HepG2 (cell line): ENCODE data around the gene GCH1. TPM values are rescaled to one million over a fixed set of nuclear protein-coding genes. Genes with fewer than 3 reads are reported as not detected.

ENCODE experiments used
- ATAC-seq: fragments of 200-7000 bp; cut with Tn5 transposase; 3 replicates; pipeline ENCODE4 v1.9.1; 2020; ENCODE audit warnings: mild to moderate bottlenecking, moderate library complexity
- BruUV-seq: library from RNA; stranded (reverse); fragments of 400-500 nt; replicated peaks from 2 replicates; lab custom pipeline; 2021; lab: Mats Ljungman, UMichigan
- CTCF ChIA-PET: fragments of 300-600 bp; formaldehyde crosslinking; extraction: SDS; loops from one replicate; lab custom pipeline; 2021; ENCODE audit warnings: low total read pairs, inconsistent platforms, low intra/inter-chr PET ratio; lab: Yijun Ruan, JAX
- POLR2A ChIA-PET: fragments of 350-600 bp; sonication (Branson Sonifier 250); formaldehyde crosslinking; loops from one replicate; lab custom pipeline; 2020; ENCODE audit warnings: antibody characterized with exemption, inconsistent platforms; lab: Yijun Ruan, JAX
- DNase-seq: peaks from one replicate; pipeline ENCODE4 v3.0.0-alpha.2; 2015; ENCODE audit warnings: low spot score
- FAIRE-seq: peaks from 3 replicates; lab custom pipeline; 2011; peaks lifted over from hg19 to GRCh38; lab: Jason Lieb, UNC
- H2AFZ ChIP-seq: one replicate; pipeline ENCODE4 v1.6.1; 2011; ENCODE audit warnings: low read length, inconsistent platforms
- H3K27ac ChIP-seq: fragments of 300-600 bp; 3 replicates; pipeline ENCODE4 v1.8.0; 2011; ENCODE audit warnings: mixed run types, mild to moderate bottlenecking, mixed read lengths, low read length, inconsistent platforms; ENCODE audit not compliant: insufficient read depth; ENCODE audit errors: extremely low read length
- H3K27me3 ChIP-seq, 2 experiments: fragments of 200-600 bp in 1 of 2; 2 replicates in 1 of 2; 3 replicates in 1 of 2; pipeline versions ENCODE4 v1.6.0 to v1.8.0; 2011; ENCODE audit warnings: low read length in 2 of 2, mild to moderate bottlenecking in 2 of 2, moderate library complexity in 2 of 2, inconsistent platforms in 1 of 2; ENCODE audit not compliant: insufficient read depth in 2 of 2, control insufficient read depth in 1 of 2
- H3K36me3 ChIP-seq, 2 experiments: fragments of 200-600 bp in 1 of 2; replicated peaks in 1 of 2; 2 replicates in 1 of 2; 3 replicates in 1 of 2; pipeline versions ENCODE4 v1.5.1 to v1.8.0; 2011; ENCODE audit warnings: low read length in 2 of 2, inconsistent platforms in 1 of 2; ENCODE audit not compliant: insufficient read depth in 2 of 2, control insufficient read depth in 1 of 2
- H3K4me1 ChIP-seq: 2 replicates; pipeline ENCODE4 v1.5.1; 2012; ENCODE audit warnings: low read length, inconsistent platforms; ENCODE audit not compliant: insufficient read depth
- H3K4me2 ChIP-seq: 2 replicates; pipeline ENCODE4 v1.6.0; 2011; ENCODE audit warnings: low read depth, low read length, inconsistent platforms
- H3K4me3 ChIP-seq, 3 experiments: fragments of 200-600 bp in 1 of 3; sonication (generic), shearing (Covaris generic) in 1 of 3; replicated peaks in 1 of 3; 2 replicates each; pipeline ENCODE4 v1.5.1; 2011 to 2016; ENCODE audit warnings: low read length in 3 of 3, inconsistent platforms in 2 of 3, low read depth in 2 of 3, mild to moderate bottlenecking in 2 of 3, control low read depth in 1 of 3, mixed read lengths in 1 of 3; ENCODE audit not compliant: insufficient read depth in 1 of 3
- H3K79me2 ChIP-seq: one replicate; pipeline ENCODE4 v1.6.1; 2011; ENCODE audit warnings: low read length, inconsistent platforms; ENCODE audit not compliant: insufficient read depth
- H3K9ac ChIP-seq: 2 replicates; pipeline ENCODE4 v1.6.0; 2011; ENCODE audit warnings: mild to moderate bottlenecking, low read depth, low read length, inconsistent platforms; ENCODE audit not compliant: insufficient read depth
- H3K9me3 ChIP-seq: 2 replicates; pipeline ENCODE4 v1.5.1; 2012; ENCODE audit warnings: mild to moderate bottlenecking, low read length
- H4K20me1 ChIP-seq: 2 replicates; pipeline ENCODE4 v1.6.0; 2011; ENCODE audit warnings: inconsistent platforms, mild to moderate bottlenecking, low read length, moderate library complexity; ENCODE audit not compliant: insufficient read depth
- AGO1 ChIP-seq: fragments of 200-400 bp; formaldehyde crosslinking; IDR thresholded peaks from 2 replicates; pipeline ENCODE4 v1.6.1; 2017; ENCODE audit warnings: mild to moderate bottlenecking, low read depth, low read length, moderate library complexity; ENCODE audit not compliant: poor library complexity, severe bottlenecking
- RERE ChIP-seq: IDR thresholded peaks from 2 replicates; pipeline ENCODE4 v1.6.1; 2016; ENCODE audit warnings: low read depth, missing genetic modification reagents, missing compliant biosample characterization
- ZNF331 ChIP-seq: sonication (generic); formaldehyde crosslinking; IDR thresholded peaks from 2 replicates; pipeline ENCODE4 v1.4.0; 2020; ENCODE audit warnings: missing genetic modification reagents
- ZNF619 ChIP-seq: sonication (generic); formaldehyde crosslinking; IDR thresholded peaks from 2 replicates; pipeline ENCODE4 v1.4.0; 2020; ENCODE audit warnings: mild to moderate bottlenecking, missing genetic modification reagents
- ZNF816 ChIP-seq: sonication (generic); formaldehyde crosslinking; IDR thresholded peaks from 2 replicates; pipeline ENCODE4 v1.8.0; 2022; ENCODE audit warnings: missing genetic modification reagents, mild to moderate bottlenecking, borderline replicate concordance
- ZNF891 ChIP-seq: sonication (generic); formaldehyde crosslinking; IDR thresholded peaks from 2 replicates; pipeline ENCODE4 v1.5.0; 2020; ENCODE audit warnings: mild to moderate bottlenecking, missing genetic modification reagents
- WGBS: methylation state at CpG from one replicate; pipeline ENCODE4 v1.1.6; 2017; ENCODE audit warnings: low lambda C conversion rate; 5-methylcytosine and 5-hydroxymethylcytosine counted together
- in situ Hi-C: cut with HindIII; loops from 2 replicates; pipeline ENCODE4 v1.10.0; 2017; ENCODE audit warnings: low pct_unique_long_range_greater_than_20kb; ENCODE audit not compliant: extremely low pct_ligation_motif_present
- intact Hi-C: fragments of 100-400 bp; cut with micrococcal nuclease; formaldehyde crosslinking; loops from one replicate; pipeline ENCODE4 v1.10.0; 2022; ENCODE audit not compliant: unreplicated experiment
- polyA plus RNA-seq, 8 experiments: library from polyadenylated mRNA; depleted of rRNA in 3 of 8; stranded (reverse) in 7 of 8; unstranded in 1 of 8; fragments of >200 nt; fragmentation: Illumina TruSeq in 4 of 8; extraction: Trizol in 4 of 8; gene quantifications; 2 replicates each; pipeline versions ENCODE4 v1.2.1 to v1.2.3, GENCODE V29; 2011 to 2016; ENCODE audit warnings: low read depth in 4 of 8, missing spikeins in 1 of 8, mixed read lengths in 1 of 8; ENCODE audit not compliant: insufficient read depth in 1 of 8
- total RNA-seq, 5 experiments: library from RNA; depleted of rRNA; stranded (reverse); fragments of >200 nt; fragmentation: Illumina TruSeq; extraction: Trizol; gene quantifications; 2 replicates each; pipeline ENCODE4 v1.2.3, GENCODE V29; 2016; ENCODE audit warnings: low read depth in 1 of 5
- TF ChIP-seq, protein P1 (sequence below): sonication (generic); formaldehyde crosslinking; IDR thresholded peaks from 2 replicates; pipeline ENCODE4 v1.4.0; 2020; ENCODE audit warnings: mild to moderate bottlenecking, missing genetic modification reagents, borderline replicate concordance

Gene GCH1
- total and polyA plus RNA-seq, 2 of the 13 experiments (the other 11 are each of a cell fraction or from before 2014, with no cell fraction given) = 15.0 to 25.2 TPM

GRCh38 chr14:54854181-54854580 is 48.4 kb downstream of the GCH1 start:
- Histone ChIP-seq H3K27me3 (no peaks in the 10 kb centered on the region), H3K4me3 (no peak overlapping the region)
- TF ChIP-seq, protein P1, sequence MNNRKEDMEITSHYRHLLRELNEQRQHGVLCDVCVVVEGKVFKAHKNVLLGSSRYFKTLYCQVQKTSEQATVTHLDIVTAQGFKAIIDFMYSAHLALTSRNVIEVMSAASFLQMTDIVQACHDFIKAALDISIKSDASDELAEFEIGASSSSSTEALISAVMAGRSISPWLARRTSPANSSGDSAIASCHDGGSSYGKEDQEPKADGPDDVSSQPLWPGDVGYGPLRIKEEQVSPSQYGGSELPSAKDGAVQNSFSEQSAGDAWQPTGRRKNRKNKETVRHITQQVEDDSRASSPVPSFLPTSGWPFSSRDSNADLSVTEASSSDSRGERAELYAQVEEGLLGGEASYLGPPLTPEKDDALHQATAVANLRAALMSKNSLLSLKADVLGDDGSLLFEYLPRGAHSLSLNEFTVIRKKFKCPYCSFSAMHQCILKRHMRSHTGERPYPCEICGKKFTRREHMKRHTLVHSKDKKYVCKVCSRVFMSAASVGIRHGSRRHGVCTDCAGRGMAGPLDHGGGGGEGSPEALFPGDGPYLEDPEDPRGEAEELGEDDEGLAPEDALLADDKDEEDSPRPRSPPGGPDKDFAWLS (CRISPR knock-in tag) = no peak
- TF ChIP-seq, all 625 proteins: peak for 0
- H3K27ac ChIP-seq = no peak overlapping the region
- no peak overlapping the region for H3K9ac ChIP-seq
- DNase-seq (no peak), ATAC-seq (no peak), FAIRE-seq (no peak)
- intact Hi-C loops (no loop called here), in situ Hi-C loops (no loop called here)
- no peaks in the 10 kb centered on the region for H4K20me1 ChIP-seq
- POLR2A ChIA-PET = interaction anchor here (0.7 kb wide), 1 partner anchor 13 kb away, joined by 6 read pairs; no protein-coding TSS in a partner anchor
- BruUV-seq = no TSS peak
- peaks cover 2 to 6% of the 10 kb centered on the region in 2 experiments for H3K36me3 ChIP-seq
- CTCF ChIA-PET = no interaction called here
- no peak overlapping the region for H3K4me2 ChIP-seq
- 0 out of 2 replicates have a peak, but pooled peaks cover 4% of the 10 kb centered on the region for H3K4me1 ChIP-seq
- no peaks in the 10 kb centered on the region for H3K79me2 ChIP-seq
- WGBS = 98% methylated on average over 2 of the region's 2 CpGs
- no peak overlapping the region for H2AFZ ChIP-seq
- H3K9me3 ChIP-seq = no peaks in the 10 kb centered on the region

- in situ Hi-C loops = no loop called here
- Histone ChIP-seq H3K9ac (no peak overlapping the region), H3K27ac (no peak overlapping the region), H3K4me3 (no peak overlapping the region), H3K9me3 (no peaks in the 10 kb centered on the region), H3K4me1 (0 out of 2 replicates have a peak, but pooled peaks cover 4% of the 10 kb centered on the region), H3K79me2 (no peaks in the 10 kb centered on the region), H2AFZ (no peak overlapping the region), H3K4me2 (no peak overlapping the region), H3K27me3 (no peaks in the 10 kb centered on the region), H3K36me3 (peaks cover 0 to 2% of the 10 kb centered on the region in 2 experiments; a peak in 1 of 5 replicates), H4K20me1 (no peaks in the 10 kb centered on the region)
- ChIA-PET POLR2A (interaction anchor here (0.7 kb wide), 1 partner anchor 13 kb away, joined by 6 read pairs; no protein-coding TSS in a partner anchor), CTCF (no interaction called here)
- FAIRE-seq = no peak
- WGBS = 99% methylated on average over 3 of the region's 3 CpGs
- BruUV-seq = no TSS peak
- DNase-seq = no peak
- ATAC-seq = no peak
- intact Hi-C loops = loop anchor here (1.0 kb wide), 1 partner anchor 9 kb away; no protein-coding TSS in a partner anchor
- TF ChIP-seq ZNF619 (CRISPR knock-in tag) (no peak), AGO1 (no peak), ZNF891 (no peak), ZNF331 (CRISPR knock-in tag) (no peak), RERE (CRISPR knock-in tag) (no peak), ZNF816 (no peak)
Observed at GRCh38 chr14:54853339-54853738, 49.3 kb downstream of the GCH1 start.
